H1 (cell line): Measurements from ENCODE around the gene OSBP2.

ENCODE experiments used
- CEBPB ChIP-seq: IDR thresholded peaks from 2 replicates; pipeline ENCODE4 v1.6.1; 2012; ENCODE audit warnings: low read depth, low read length
- MAFK ChIP-seq: IDR thresholded peaks from 2 replicates; pipeline ENCODE4 v1.6.1; 2012; ENCODE audit warnings: low read depth, mild to moderate bottlenecking, improper control_type of control experiment, low read length
- TCF12 ChIP-seq: IDR thresholded peaks from 2 replicates; pipeline ENCODE4 v1.6.1; 2011; ENCODE audit warnings: low read depth, mild to moderate bottlenecking, low read length
- TF ChIP-seq, protein P1 (sequence below), 3 experiments: IDR thresholded peaks; 1 replicate in 2 of 3; 2 replicates in 1 of 3; pipeline versions ENCODE4 v1.5.1 to v1.6.1; 2011; ENCODE audit warnings: low read length in 3 of 3, mild to moderate bottlenecking in 3 of 3, inconsistent platforms in 2 of 3, low read depth in 1 of 3, moderate library complexity in 1 of 3; ENCODE audit not compliant: insufficient read depth in 1 of 3; ENCODE audit errors: control extremely low read depth in 1 of 3

DNA sequence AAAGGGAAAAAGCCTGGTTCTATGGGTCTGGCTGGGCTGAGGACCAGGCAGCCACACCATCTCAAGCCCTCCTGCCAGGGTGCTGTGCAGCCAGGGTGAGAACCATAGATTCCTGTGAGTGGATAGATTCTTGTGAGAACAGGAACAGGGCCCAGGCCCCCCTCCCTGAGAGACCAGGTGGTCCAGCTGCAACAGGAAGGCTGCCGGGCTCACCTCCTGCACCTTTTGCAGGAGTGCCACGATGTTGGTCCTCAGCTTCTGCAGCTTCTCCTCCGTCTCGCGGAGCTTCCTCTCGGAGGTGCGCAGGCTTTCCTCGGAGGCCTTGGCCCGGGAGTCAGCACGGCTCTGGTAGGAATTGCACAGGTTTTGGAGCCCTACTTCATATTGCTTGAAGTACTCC is 233.1 kb downstream of the OSBP2 start:
- TF ChIP-seq MAFK (no peak), TCF12 (no peak), CEBPB (no peak)
- TF ChIP-seq, protein P1, sequence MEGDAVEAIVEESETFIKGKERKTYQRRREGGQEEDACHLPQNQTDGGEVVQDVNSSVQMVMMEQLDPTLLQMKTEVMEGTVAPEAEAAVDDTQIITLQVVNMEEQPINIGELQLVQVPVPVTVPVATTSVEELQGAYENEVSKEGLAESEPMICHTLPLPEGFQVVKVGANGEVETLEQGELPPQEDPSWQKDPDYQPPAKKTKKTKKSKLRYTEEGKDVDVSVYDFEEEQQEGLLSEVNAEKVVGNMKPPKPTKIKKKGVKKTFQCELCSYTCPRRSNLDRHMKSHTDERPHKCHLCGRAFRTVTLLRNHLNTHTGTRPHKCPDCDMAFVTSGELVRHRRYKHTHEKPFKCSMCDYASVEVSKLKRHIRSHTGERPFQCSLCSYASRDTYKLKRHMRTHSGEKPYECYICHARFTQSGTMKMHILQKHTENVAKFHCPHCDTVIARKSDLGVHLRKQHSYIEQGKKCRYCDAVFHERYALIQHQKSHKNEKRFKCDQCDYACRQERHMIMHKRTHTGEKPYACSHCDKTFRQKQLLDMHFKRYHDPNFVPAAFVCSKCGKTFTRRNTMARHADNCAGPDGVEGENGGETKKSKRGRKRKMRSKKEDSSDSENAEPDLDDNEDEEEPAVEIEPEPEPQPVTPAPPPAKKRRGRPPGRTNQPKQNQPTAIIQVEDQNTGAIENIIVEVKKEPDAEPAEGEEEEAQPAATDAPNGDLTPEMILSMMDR (IDR thresholded peaks at IDR 0.05; ENCODE audit: control extremely low read depth in 1 of 3, insufficient read depth in 1 of 3, low read depth in 1 of 3, low read length in 3 of 3): no peak
